WTC11 (cell line): ENCODE data around the gene ZNF490. TPM values are rescaled to one million over a fixed set of nuclear protein-coding genes. Genes with fewer than 3 reads are reported as not detected.
A peak's percentile ranks its signal among the peaks of the same experiment; 100 is the strongest.
"Not testable (repeated sequence)": the region's sequence is repeated elsewhere in the genome, so short reads cannot be mapped to it uniquely, and the experiment has no call there.

Experiments used
- ATAC-seq: fragments of 200-7000 bp; cut with Tn5 transposase; 2 replicates; pipeline ENCODE4 v1.10.0; 2021; ENCODE audit warnings: mild to moderate bottlenecking, moderate library complexity
- CTCF ChIA-PET: fragments of 300-600 bp; sonication (Branson Sonifier 250); formaldehyde crosslinking; loops from one replicate; lab custom pipeline; 2021; ENCODE audit warnings: antibody characterized with exemption; lab: Charles Lee
- POLR2A ChIA-PET: fragments of 350-600 bp; sonication (Branson Sonifier 250); formaldehyde crosslinking; loops from one replicate; lab custom pipeline; 2021; ENCODE audit warnings: antibody characterized with exemption; lab: Charles Lee
- DNase-seq: peaks from one replicate; pipeline ENCODE4 v3.0.0; 2021; ENCODE audit warnings: low spot score
- H3K27ac Mint-ChIP-seq: 2 replicates; pipeline ENCODE4 v1.8.0; 2021; ENCODE audit warnings: mixed read lengths
- H3K27me3 Mint-ChIP-seq: 2 replicates; pipeline ENCODE4 v1.8.0; 2021; ENCODE audit warnings: low read depth, mild to moderate bottlenecking, moderate library complexity, mixed read lengths
- H3K36me3 Mint-ChIP-seq: 2 replicates; pipeline ENCODE4 v1.8.0; 2021; ENCODE audit warnings: mixed read lengths
- H3K4me1 Mint-ChIP-seq: 2 replicates; pipeline ENCODE4 v1.8.0; 2022; ENCODE audit warnings: mixed read lengths
- H3K4me3 Mint-ChIP-seq: 2 replicates; pipeline ENCODE4 v1.8.0; 2021; ENCODE audit warnings: mild to moderate bottlenecking, moderate library complexity, mixed read lengths
- H3K9me3 Mint-ChIP-seq: 2 replicates; pipeline ENCODE4 v1.8.0; 2021; ENCODE audit warnings: mixed read lengths
- CREB1 ChIP-seq: sonication (generic); formaldehyde crosslinking; IDR thresholded peaks from 2 replicates; pipeline ENCODE4 v1.8.0; 2023; ENCODE audit warnings: mild to moderate bottlenecking, missing genetic modification reagents
- CREM ChIP-seq: sonication (generic); formaldehyde crosslinking; IDR thresholded peaks from 2 replicates; pipeline ENCODE4 v1.8.1; 2022; ENCODE audit warnings: mild to moderate bottlenecking, missing genetic modification reagents, moderate library complexity
- ELF4 ChIP-seq: sonication (generic); formaldehyde crosslinking; IDR thresholded peaks from 2 replicates; pipeline ENCODE4 v1.8.1; 2022; ENCODE audit warnings: low read depth, mild to moderate bottlenecking, moderate library complexity, missing genetic modification reagents
- EMX1 ChIP-seq: fragments of 250-450 bp; sonication (Bioruptor Pico); IDR thresholded peaks from 2 replicates; pipeline ENCODE4 v1.8.0; 2021; ENCODE audit warnings: mild to moderate bottlenecking
- ETV6 ChIP-seq: sonication (generic); formaldehyde crosslinking; IDR thresholded peaks from 2 replicates; pipeline ENCODE4 v1.8.1; 2022; ENCODE audit warnings: mild to moderate bottlenecking, missing genetic modification reagents
- FOXJ3 ChIP-seq: sonication (generic); formaldehyde crosslinking; IDR thresholded peaks from 2 replicates; pipeline ENCODE4 v1.9.0; 2021; ENCODE audit warnings: missing genetic modification reagents, mild to moderate bottlenecking, borderline replicate concordance
- FOXK1 ChIP-seq: sonication (generic); formaldehyde crosslinking; IDR thresholded peaks from 2 replicates; pipeline ENCODE4 v1.8.0; 2022; ENCODE audit warnings: mild to moderate bottlenecking, moderate library complexity, missing genetic modification reagents
- FOXP1 ChIP-seq: sonication (generic); formaldehyde crosslinking; IDR thresholded peaks from 2 replicates; pipeline ENCODE4 v1.8.0; 2022; ENCODE audit warnings: missing genetic modification reagents, mild to moderate bottlenecking, moderate library complexity, borderline replicate concordance
- IRF2 ChIP-seq: sonication (generic); formaldehyde crosslinking; IDR thresholded peaks from 2 replicates; pipeline ENCODE4 v1.8.0; 2022; ENCODE audit warnings: low read depth, missing genetic modification reagents, borderline replicate concordance
- KAT7 ChIP-seq: sonication (generic); formaldehyde crosslinking; IDR thresholded peaks from 2 replicates; pipeline ENCODE4 v1.8.1; 2023; ENCODE audit warnings: missing genetic modification reagents, mild to moderate bottlenecking, borderline replicate concordance
- MXD4 ChIP-seq: fragments of 250-450 bp; sonication (Bioruptor Pico); IDR thresholded peaks from 2 replicates; pipeline ENCODE4 v1.8.0; 2021; ENCODE audit warnings: mild to moderate bottlenecking, moderate library complexity, borderline replicate concordance
- MYBL2 ChIP-seq: sonication (generic); formaldehyde crosslinking; IDR thresholded peaks from 2 replicates; pipeline ENCODE4 v1.8.1; 2023; ENCODE audit warnings: mild to moderate bottlenecking, moderate library complexity, missing genetic modification reagents
- NFE2L1 ChIP-seq: sonication (generic); formaldehyde crosslinking; IDR thresholded peaks from 2 replicates; pipeline ENCODE4 v1.8.1; 2023; ENCODE audit warnings: missing genetic modification reagents
- PREB ChIP-seq: sonication (generic); formaldehyde crosslinking; IDR thresholded peaks from 2 replicates; pipeline ENCODE4 v1.8.1; 2022; ENCODE audit warnings: mild to moderate bottlenecking, missing genetic modification reagents, moderate library complexity, borderline replicate concordance
- PRRX2 ChIP-seq: fragments of 250-450 bp; sonication (Bioruptor Pico); IDR thresholded peaks from 2 replicates; pipeline ENCODE4 v1.8.0; 2021; ENCODE audit warnings: mild to moderate bottlenecking
- SOX15 ChIP-seq: fragments of 250-450 bp; sonication (Bioruptor Pico); IDR thresholded peaks from 2 replicates; pipeline ENCODE4 v1.9.0; 2021; ENCODE audit warnings: mild to moderate bottlenecking
- STAT6 ChIP-seq: sonication (generic); formaldehyde crosslinking; conservative IDR thresholded peaks from 2 replicates; pipeline ENCODE4 v1.8.1; 2023; ENCODE audit warnings: mild to moderate bottlenecking, low read depth, missing genetic modification reagents, moderate library complexity
- TCF7 ChIP-seq: sonication (generic); formaldehyde crosslinking; IDR thresholded peaks from 2 replicates; pipeline ENCODE4 v1.8.0; 2022; ENCODE audit warnings: mild to moderate bottlenecking, low read depth, missing genetic modification reagents, moderate library complexity
- USF1 ChIP-seq: sonication (generic); formaldehyde crosslinking; IDR thresholded peaks from 2 replicates; pipeline ENCODE4 v1.8.0; 2022; ENCODE audit warnings: mild to moderate bottlenecking, missing genetic modification reagents
- USF2 ChIP-seq: sonication (generic); formaldehyde crosslinking; IDR thresholded peaks from 2 replicates; pipeline ENCODE4 v1.8.1; 2023; ENCODE audit warnings: mild to moderate bottlenecking, missing genetic modification reagents, moderate library complexity
- ZNF121 ChIP-seq: sonication (generic); formaldehyde crosslinking; IDR thresholded peaks from 2 replicates; pipeline ENCODE4 v1.8.0; 2023; ENCODE audit warnings: missing genetic modification reagents
- ZNF232 ChIP-seq: sonication (generic); formaldehyde crosslinking; IDR thresholded peaks from 2 replicates; pipeline ENCODE4 v1.8.0; 2022; ENCODE audit warnings: mild to moderate bottlenecking, missing genetic modification reagents
- ZNF281 ChIP-seq: sonication (generic); formaldehyde crosslinking; IDR thresholded peaks from 2 replicates; pipeline ENCODE4 v1.8.0; 2023; ENCODE audit warnings: mild to moderate bottlenecking, missing genetic modification reagents
- ZNF423 ChIP-seq: fragments of 250-450 bp; sonication (Bioruptor Pico); IDR thresholded peaks from 2 replicates; pipeline ENCODE4 v2.1.2; 2022; ENCODE audit warnings: mild to moderate bottlenecking, moderate library complexity
- ZNF671 ChIP-seq: fragments of 250-450 bp; sonication (Bioruptor Pico); IDR thresholded peaks from 2 replicates; pipeline ENCODE4 v1.8.0; 2021; ENCODE audit warnings: mild to moderate bottlenecking
- total RNA-seq: library from RNA; stranded (reverse); gene quantifications from 3 replicates; pipeline ENCODE4 v1.2.3, GENCODE V29; 2021

The ZNF490 gene
- total RNA-seq, 1 experiment from 2014 or later, result 7.3 TPM

GRCh38 chr19:12621253-12622024 is 10.8 kb upstream of the ZNF490 start:
- ATAC-seq, result peak; percentile 48; the same call in 1 of the 2 replicates
- H3K27me3 Mint-ChIP-seq, H3K9me3 Mint-ChIP-seq, DNase-seq: not testable (repeated sequence)
- ChIA-PET CTCF (interaction anchor here (1.4 kb wide), 1 partner anchor 18 kb away, joined by 5 read pairs; no protein-coding TSS in a partner anchor), POLR2A (interaction anchor here (1.5 kb wide), 1 partner anchor 11 kb away, joined by 4 read pairs; the partner anchor contains the start of genes ZNF490 and ZNF791)
- H3K4me3 Mint-ChIP-seq, result peak overlapping the region; percentile 30
- peaks cover 35% of the 10 kb centered on the region for H3K36me3 Mint-ChIP-seq
- peak overlapping the region; percentile 76 for H3K27ac Mint-ChIP-seq
- H3K4me1 Mint-ChIP-seq, result peaks cover 11% of the 10 kb centered on the region
- TF ChIP-seq ZNF423 (CRISPR knock-in tag), result peak; percentile 54; the same call in 1 of the 2 replicates

GRCh38 chr19:12617646-12618045 is 7.0 kb upstream of the ZNF490 start:
- peaks cover 11% of the 10 kb centered on the region for H3K4me1 Mint-ChIP-seq
- H3K27ac Mint-ChIP-seq, result no peak overlapping the region
- no peak overlapping the region for H3K4me3 Mint-ChIP-seq
- no peak for ATAC-seq
- H3K9me3 Mint-ChIP-seq, result no peaks in the 10 kb centered on the region
- DNase-seq, result no peak
- peaks cover 34% of the 10 kb centered on the region for H3K36me3 Mint-ChIP-seq
- TF ChIP-seq FOXP1 (CRISPR knock-in tag) (no peak), ZNF281 (no peak), CREM (CRISPR knock-in tag) (no peak), NFE2L1 (CRISPR knock-in tag) (no peak), ETV6 (CRISPR knock-in tag) (no peak), KAT7 (no peak), ZNF671 (CRISPR knock-in tag) (no peak), FOXK1 (CRISPR knock-in tag) (no peak), USF1 (CRISPR knock-in tag) (no peak), SOX15 (CRISPR knock-in tag) (no peak), ZNF121 (CRISPR knock-in tag) (no peak), EMX1 (no peak), ZNF232 (CRISPR knock-in tag) (no peak)
- POLR2A ChIA-PET, result no interaction called here
- no peaks in the 10 kb centered on the region for H3K27me3 Mint-ChIP-seq
- CTCF ChIA-PET, result interaction anchor here (0.6 kb wide), 1 partner anchor 252 kb away, joined by 3 read pairs; the partner anchor contains the start of gene ZNF442

- DNase-seq (peak; percentile 55), ATAC-seq (peak; percentile 38)
- Mint-ChIP-seq H3K36me3 (peaks cover 27% of the 10 kb centered on the region), H3K4me1 (peaks cover 3% of the 10 kb centered on the region), H3K27me3 (no peaks in the 10 kb centered on the region), H3K27ac (peak overlapping the region; percentile 99), H3K9me3 (no peaks in the 10 kb centered on the region), H3K4me3 (peak overlapping the region; percentile 97)
- CTCF ChIA-PET, result interaction anchor here (0.7 to 3.1 kb wide), 15 partner anchors 12 to 367 kb away, joined by 3 to 20 read pairs (median 4); no protein-coding TSS in a partner anchor
- no peak for TF ChIP-seq ZNF423 (CRISPR knock-in tag)
- no peak for TF ChIP-seq USF2
- no peak for TF ChIP-seq STAT6 (CRISPR knock-in tag)
- TF ChIP-seq MYBL2 (CRISPR knock-in tag), result no peak
- TF ChIP-seq TCF7 (CRISPR knock-in tag), result no peak
- TF ChIP-seq FOXJ3 (CRISPR knock-in tag), result no peak
- no peak for TF ChIP-seq PREB (CRISPR knock-in tag)
- TF ChIP-seq IRF2 (CRISPR knock-in tag), result no peak
- TF ChIP-seq MXD4 (CRISPR knock-in tag), result no peak
- TF ChIP-seq CREB1 (CRISPR knock-in tag), result no peak
- no peak for TF ChIP-seq PRRX2 (CRISPR knock-in tag)
- no peak for TF ChIP-seq ELF4 (CRISPR knock-in tag)
- no peak for TF ChIP-seq ZNF671 (CRISPR knock-in tag)
- POLR2A ChIA-PET, result interaction anchor here (0.9 to 2.0 kb wide), 4 partner anchors 9 to 53 kb away, joined by 4 to 6 read pairs (median 4); no protein-coding TSS in a partner anchor
Measured at GRCh38 chr19:12611361-12611699, 717 bp upstream of the ZNF490 start.
